GM21528 (cell line): Measurements from ENCODE around the gene CEP295NL.
"Not testable (repeated sequence)": the region's sequence is repeated elsewhere in the genome, so short reads cannot be mapped to it uniquely, and the experiment has no call there.

Experiments used
- ATAC-seq: cut with Tn5 transposase; IDR thresholded peaks from one replicate; pipeline ENCODE4 v1.9.1; 2021; ENCODE audit warnings: mild to moderate bottlenecking, moderate library complexity; ENCODE audit not compliant: unreplicated experiment, low FRiP score

Gene CEP295NL

GRCh38 chr17:78891406-78892061, 11.5 kb downstream of the CEP295NL start:
- no peak for ATAC-seq

GRCh38 chr17:78890498-78890897, 12.5 kb downstream of the CEP295NL start:
- no peak for ATAC-seq

- ATAC-seq = not testable (repeated sequence)
Measured at GRCh38 chr17:78890096-78890495, 12.9 kb downstream of the CEP295NL start.

- no peak for ATAC-seq
Measured at GRCh38 chr17:78889531-78889930, 13.5 kb downstream of the CEP295NL start.

GRCh38 chr17:78888941-78889518, 14.0 kb downstream of the CEP295NL start:
- ATAC-seq = no peak

GRCh38 chr17:78886954-78887353, 16.0 kb downstream of the CEP295NL start:
- no peak for ATAC-seq

- ATAC-seq = no peak
Measured at GRCh38 chr17:78885956-78886355, 17.0 kb downstream of the CEP295NL start.

GRCh38 chr17:78884876-78885667, 17.9 kb downstream of the CEP295NL start:
- ATAC-seq = no peak

- ATAC-seq = no peak
Measured at GRCh38 chr17:78884148-78884825, 18.7 kb downstream of the CEP295NL start.

- no peak for ATAC-seq
Measured at GRCh38 chr17:78883533-78884131, 19.4 kb downstream of the CEP295NL start.

- ATAC-seq = no peak
Measured at GRCh38 chr17:78883089-78883532, 19.9 kb downstream of the CEP295NL start.

GRCh38 chr17:78882540-78883088, 20.4 kb downstream of the CEP295NL start:
- ATAC-seq = no peak

- ATAC-seq = no peak
Measured at GRCh38 chr17:78879635-78880186, 23.3 kb downstream of the CEP295NL start.

GRCh38 chr17:78878871-78879527, 24.0 kb downstream of the CEP295NL start:
- no peak for ATAC-seq

GRCh38 chr17:78878261-78878660, 24.7 kb downstream of the CEP295NL start:
- ATAC-seq = no peak

- ATAC-seq = not testable (repeated sequence)
Measured at GRCh38 chr17:78876954-78877517, 26.0 kb downstream of the CEP295NL start.

- no peak for ATAC-seq
Measured at GRCh38 chr17:78876094-78876597, 26.9 kb downstream of the CEP295NL start.

- no peak for ATAC-seq
Measured at GRCh38 chr17:78875363-78876093, 27.5 kb downstream of the CEP295NL start.
